Keratinocyte (primary cell): ENCODE measurements around the gene TRMT1. TPM values are rescaled to one million over a fixed set of nuclear protein-coding genes. Genes with fewer than 3 reads are reported as not detected.

ENCODE experiments used
- DNase-seq: peaks from one replicate; pipeline ENCODE4 v3.0.0-alpha.2; 2011; ENCODE audit warnings: low read depth, missing footprints, low spot score
- FAIRE-seq: peaks from 2 replicates; lab custom pipeline; 2011; peaks lifted over from hg19 to GRCh38; lab: Jason Lieb, UNC
- H2AFZ ChIP-seq: 2 replicates; pipeline ENCODE4 v1.6.0; 2012; ENCODE audit warnings: low read length, control low read depth, inconsistent platforms; ENCODE audit not compliant: control insufficient read depth
- H3K27ac ChIP-seq: 2 replicates; pipeline ENCODE4 v1.5.1; 2011; ENCODE audit warnings: low read length; ENCODE audit not compliant: control insufficient read depth, insufficient read depth
- H3K27me3 ChIP-seq: 3 replicates; pipeline ENCODE4 v1.6.0; 2011; ENCODE audit warnings: low read length; ENCODE audit not compliant: control insufficient read depth, insufficient read depth; ENCODE audit errors: extremely low read depth
- H3K36me3 ChIP-seq, 2 experiments: 2 replicates in 1 of 2; 3 replicates in 1 of 2; pipeline ENCODE4 v1.5.1; 2011; ENCODE audit warnings: low read length in 2 of 2, mild to moderate bottlenecking in 1 of 2; ENCODE audit not compliant: control insufficient read depth in 2 of 2, insufficient read depth in 2 of 2; ENCODE audit errors: extremely low read depth in 1 of 2
- H3K4me1 ChIP-seq: 3 replicates; pipeline ENCODE4 v1.5.1; 2011; ENCODE audit warnings: low read length; ENCODE audit not compliant: control insufficient read depth, insufficient read depth; ENCODE audit errors: extremely low read depth
- H3K4me2 ChIP-seq: 3 replicates; pipeline ENCODE4 v1.6.0; 2011; ENCODE audit warnings: low read depth, low read length; ENCODE audit not compliant: control insufficient read depth, insufficient read depth; ENCODE audit errors: extremely low read depth
- H3K4me3 ChIP-seq, 3 experiments: fragments of 200-600 bp in 1 of 3; sonication (generic) in 1 of 3; 2 replicates in 2 of 3; 3 replicates in 1 of 3; pipeline ENCODE4 v1.5.1; 2011 to 2016; ENCODE audit warnings: low read length in 3 of 3, mild to moderate bottlenecking in 3 of 3, control low read depth in 2 of 3, inconsistent platforms in 1 of 3, low read depth in 1 of 3, mixed read lengths in 1 of 3, mixed run types in 1 of 3, moderate library complexity in 1 of 3; ENCODE audit not compliant: control insufficient read depth in 2 of 3, insufficient read depth in 2 of 3; ENCODE audit errors: extremely low read depth in 1 of 3
- H3K79me2 ChIP-seq: 2 replicates; pipeline ENCODE4 v1.6.0; 2012; ENCODE audit warnings: low read length; ENCODE audit not compliant: control insufficient read depth, insufficient read depth
- H3K9ac ChIP-seq: 3 replicates; pipeline ENCODE4 v1.6.0; 2011; ENCODE audit warnings: low read length; ENCODE audit not compliant: control insufficient read depth, insufficient read depth; ENCODE audit errors: extremely low read depth
- H3K9me1 ChIP-seq: 3 replicates; pipeline ENCODE4 v1.6.0; 2011; ENCODE audit warnings: low read length; ENCODE audit not compliant: control insufficient read depth, insufficient read depth; ENCODE audit errors: extremely low read depth
- H3K9me3 ChIP-seq: 2 replicates; pipeline ENCODE4 v1.5.1; 2012; ENCODE audit warnings: low read depth, low read length; ENCODE audit not compliant: control insufficient read depth
- H4K20me1 ChIP-seq: 3 replicates; pipeline ENCODE4 v1.6.0; 2011; ENCODE audit warnings: low read length; ENCODE audit not compliant: control insufficient read depth, insufficient read depth; ENCODE audit errors: extremely low read depth
- CTCF ChIP-seq, 3 experiments: IDR thresholded peaks in 1 of 3; conservative IDR thresholded peaks in 1 of 3; optimal IDR thresholded peaks in 1 of 3; 2 replicates in 2 of 3; 3 replicates in 1 of 3; pipeline versions ENCODE3 to v1.5.1; 2011; ENCODE audit warnings: low read length in 3 of 3, mild to moderate bottlenecking in 3 of 3, moderate library complexity in 2 of 3, control low read depth in 1 of 3, inconsistent platforms in 1 of 3; ENCODE audit not compliant: insufficient read depth in 2 of 3; ENCODE audit errors: extremely low read depth in 1 of 3
- EZH2 ChIP-seq: IDR thresholded peaks from one replicate; pipeline ENCODE4 v1.6.1; 2012; ENCODE audit warnings: inconsistent platforms, mild to moderate bottlenecking, low read length, moderate library complexity
- dilution Hi-C: fragments of 300-500 bp; cut with MboI; formaldehyde crosslinking; loops from one replicate; pipeline ENCODE4 v1.7.0; 2020; ENCODE audit warnings: low sequenced_read_pairs; ENCODE audit not compliant: extremely low pct_ligation_motif_present
- polyA plus RNA-seq, 5 experiments: library from polyadenylated mRNA; depleted of rRNA in 3 of 5; stranded (reverse) in 3 of 5; stranded (forward) in 1 of 5; unstranded in 1 of 5; fragments of >200 nt; gene quantifications; 1 replicate in 1 of 5; 2 replicates in 3 of 5; 3 replicates in 1 of 5; pipeline versions ENCODE4 v1.2.1 to v1.2.3, GENCODE V29; 2011 to 2012; ENCODE audit warnings: missing spikeins in 2 of 5, low read depth in 1 of 5, low replicate concordance in 1 of 5

Gene TRMT1
- polyA plus RNA-seq, 1 donor (not counting 4 experiments of a cell fraction or from before 2014, with no cell fraction given), result 30.9 TPM

- peak overlapping the region; percentile 74 for H2AFZ ChIP-seq
- peaks cover 32% of the 10 kb centered on the region for H3K4me1 ChIP-seq
- H3K9me1 ChIP-seq, result no peaks in the 10 kb centered on the region
- no peak for DNase-seq
- H3K4me3 ChIP-seq, result peak overlapping the region; percentile 81 to 96 (median 85)
- TF ChIP-seq EZH2 (no peak), CTCF (optimal IDR thresholded peaks at IDR 0.05 in 1 of 3, IDR thresholded peaks at IDR 0.05 in 1 of 3, conservative IDR thresholded peaks at IDR 0.05 in 1 of 3; ENCODE audit: extremely low read depth in 1 of 3, insufficient read depth in 2 of 3, low read length in 3 of 3) (no peak)
- peak overlapping the region; percentile 91 for H3K9ac ChIP-seq
- no peaks in the 10 kb centered on the region for H3K9me3 ChIP-seq
- H3K79me2 ChIP-seq, result peaks cover 55% of the 10 kb centered on the region
- H3K27ac ChIP-seq, result peak overlapping the region; percentile 84
- dilution Hi-C loops, result no loop called here
- peak overlapping the region; percentile 85 for H3K4me2 ChIP-seq
- FAIRE-seq, result no peak
- H3K27me3 ChIP-seq, result no peaks in the 10 kb centered on the region
- peaks cover 22 to 31% of the 10 kb centered on the region in 2 experiments for H3K36me3 ChIP-seq
- H4K20me1 ChIP-seq, result peaks cover 13% of the 10 kb centered on the region
Measured at GRCh38 chr19:13117176-13117771, 734 bp upstream of the TRMT1 start.

- Histone ChIP-seq H4K20me1 (peaks cover 13% of the 10 kb centered on the region), H3K4me3 (peak overlapping the region; percentile 81 to 96 (median 85)), H3K9me3 (no peaks in the 10 kb centered on the region), H3K9ac (peak overlapping the region; percentile 91), H3K27ac (peak overlapping the region; percentile 84), H3K79me2 (peaks cover 42% of the 10 kb centered on the region), H2AFZ (peak overlapping the region; percentile 51), H3K4me2 (peak overlapping the region; percentile 97), H3K36me3 (peaks cover 10 to 20% of the 10 kb centered on the region in 2 experiments), H3K27me3 (no peaks in the 10 kb centered on the region), H3K9me1 (no peaks in the 10 kb centered on the region), H3K4me1 (peaks cover 32% of the 10 kb centered on the region)
- dilution Hi-C loops, result no loop called here
- DNase-seq (no peak), FAIRE-seq (no peak)
- TF ChIP-seq EZH2 (no peak), CTCF (optimal IDR thresholded peaks at IDR 0.05 in 1 of 3, IDR thresholded peaks at IDR 0.05 in 1 of 3, conservative IDR thresholded peaks at IDR 0.05 in 1 of 3; ENCODE audit: extremely low read depth in 1 of 3, insufficient read depth in 2 of 3, low read length in 3 of 3) (no peak)
Measured at GRCh38 chr19:13115936-13116281, 631 bp downstream of the TRMT1 start.
